Mesodermal cell (in vitro differentiated cells): ENCODE data around the gene TDO2.
"Not testable (repeated sequence)": the region's sequence is repeated elsewhere in the genome, so short reads cannot be mapped to it uniquely, and the experiment has no call there.

Experiments
- H3K27ac ChIP-seq: 2 replicates; pipeline ENCODE4 v1.7.0; 2013; ENCODE audit warnings: mild to moderate bottlenecking, low read depth, low read length, moderate library complexity; ENCODE audit not compliant: severe bottlenecking
- H3K36me3 ChIP-seq: 2 replicates; pipeline ENCODE4 v1.7.1; 2013; ENCODE audit warnings: mild to moderate bottlenecking, low read length, moderate library complexity; ENCODE audit not compliant: control insufficient read depth, insufficient read depth
- H3K4me1 ChIP-seq: one replicate; pipeline ENCODE4 v1.7.1; 2013; ENCODE audit warnings: mild to moderate bottlenecking, low read length; ENCODE audit not compliant: insufficient read depth, control insufficient read depth, poor library complexity, severe bottlenecking
- H3K4me3 ChIP-seq: 2 replicates; pipeline ENCODE4 v1.7.0; 2013; ENCODE audit warnings: low read length, control low read depth, mild to moderate bottlenecking; ENCODE audit not compliant: insufficient read depth, poor library complexity, severe bottlenecking; ENCODE audit errors: extremely low read depth
- H3K9me3 ChIP-seq: 2 replicates; pipeline ENCODE4 v1.7.1; 2013; ENCODE audit warnings: mild to moderate bottlenecking, low read length, moderate library complexity; ENCODE audit not compliant: control insufficient read depth
- WGBS, 2 experiments: methylation state at CpG; one replicate each; pipeline ENCODE4 v1.1.5; 2013; ENCODE audit warnings: missing lambda C conversion rate in 2 of 2; ENCODE audit not compliant: insufficient coverage in 2 of 2; 5-methylcytosine and 5-hydroxymethylcytosine counted together

The TDO2 gene

DNA sequence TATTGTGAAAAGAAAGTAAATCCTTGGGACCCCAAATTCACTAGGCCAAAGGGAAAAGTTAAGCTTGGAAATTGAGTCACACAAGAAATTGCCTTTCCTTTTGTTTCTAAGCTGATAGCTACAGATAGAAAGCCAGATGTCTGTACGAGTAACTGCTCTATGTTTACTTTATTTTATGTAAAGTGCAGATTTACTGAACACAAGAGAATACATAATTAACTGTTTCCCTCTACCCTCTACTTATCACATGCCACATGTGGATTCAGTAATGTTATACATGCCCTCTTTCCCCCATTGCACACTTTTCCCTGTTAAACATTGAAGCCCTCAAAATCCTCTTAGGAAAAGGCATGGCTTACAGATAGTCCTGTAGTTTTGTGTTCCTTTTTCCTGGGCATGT lies 16.5 kb upstream of the TDO2 start:
- no CpG with 5 or more reads among the region's 1 CpG for WGBS, 2 experiments
- Histone ChIP-seq H3K27ac (no peak overlapping the region), H3K36me3 (no peaks in the 10 kb centered on the region), H3K9me3 (peaks cover 16% of the 10 kb centered on the region), H3K4me3 (no peak overlapping the region), H3K4me1 (no peaks in the 10 kb centered on the region)

DNA sequence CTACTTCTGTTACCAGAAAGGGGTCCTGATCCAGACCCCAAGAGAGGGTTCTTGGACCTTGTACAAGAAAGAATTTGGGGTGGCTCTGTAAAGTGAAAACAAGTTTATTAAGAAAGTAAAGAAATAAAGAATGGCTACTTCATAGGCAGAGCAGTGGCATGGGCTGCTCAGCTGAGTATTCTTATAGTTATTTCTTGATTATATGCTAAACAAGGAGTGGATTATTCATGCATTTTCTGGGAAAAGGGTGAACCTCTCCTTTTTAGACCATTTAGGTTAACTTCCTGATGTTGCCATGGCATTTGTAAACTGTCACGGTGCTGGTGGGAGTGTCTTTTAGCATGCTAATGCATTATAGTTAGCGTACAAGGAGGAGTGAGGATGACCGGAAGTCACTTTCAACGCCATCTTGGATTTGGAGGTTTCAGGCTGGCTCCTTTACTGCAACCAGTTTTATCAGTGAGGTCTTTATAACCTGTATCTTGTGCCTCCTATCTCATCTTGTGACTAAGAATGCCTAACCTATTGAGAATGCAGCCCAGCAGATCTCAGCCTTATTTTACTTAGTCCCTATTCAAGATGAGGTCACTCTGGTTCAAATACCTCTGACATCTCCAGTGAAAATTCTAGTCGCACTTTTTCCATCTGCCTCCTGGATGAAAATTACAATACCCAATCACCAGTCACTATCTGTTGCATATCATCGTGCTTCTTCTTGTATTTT lies 15.5 kb upstream of the TDO2 start:
- 0 to 61% methylated on average over 1 to 3 of the region's 6 CpGs for WGBS, 2 experiments
- no peaks in the 10 kb centered on the region for H3K4me1 ChIP-seq
- no peaks in the 10 kb centered on the region for H3K36me3 ChIP-seq
- no peak overlapping the region for H3K4me3 ChIP-seq
- H3K27ac ChIP-seq, result no peak overlapping the region
- peaks cover 16% of the 10 kb centered on the region for H3K9me3 ChIP-seq

DNA sequence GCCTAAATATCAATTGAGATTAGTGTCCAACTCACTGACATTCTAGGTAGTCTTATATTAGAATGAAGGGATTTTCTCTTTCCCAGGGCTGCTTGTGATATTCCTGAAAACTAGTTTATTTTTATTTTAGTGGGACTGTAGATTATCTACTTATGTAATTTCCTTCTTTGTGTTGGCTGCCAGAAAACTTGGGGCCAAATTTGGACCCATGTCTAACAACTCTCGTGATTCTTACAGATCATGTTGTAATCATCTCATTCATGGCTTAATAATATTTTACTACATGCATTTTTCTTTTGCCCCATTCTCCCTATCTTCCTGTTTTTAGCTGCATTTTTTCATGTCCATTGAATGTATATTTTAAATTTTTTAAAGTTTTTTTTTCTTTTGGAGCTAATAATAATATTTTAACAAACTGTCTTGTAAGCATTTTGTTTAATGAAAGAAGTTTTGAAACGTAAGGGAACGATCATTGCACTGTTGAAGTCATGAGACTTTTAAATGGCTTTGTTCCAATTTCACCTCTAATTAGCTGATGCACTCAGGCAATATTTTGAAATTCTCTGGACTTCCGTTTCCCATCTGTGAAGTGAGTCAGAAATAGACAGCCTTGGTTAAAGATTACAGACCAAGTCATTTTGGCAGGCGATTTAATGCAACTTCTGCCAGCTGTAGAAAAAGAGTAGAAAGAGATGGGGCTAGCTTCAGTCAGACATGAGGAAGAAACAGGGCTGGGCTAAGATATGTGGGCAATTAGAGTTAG lies 14.3 kb upstream of the TDO2 start:
- Histone ChIP-seq H3K27ac (no peak overlapping the region), H3K4me3 (no peak overlapping the region), H3K9me3 (peaks cover 9% of the 10 kb centered on the region), H3K4me1 (no peaks in the 10 kb centered on the region), H3K36me3 (no peaks in the 10 kb centered on the region)
- 64 to 73% methylated on average over 2 to 4 of the region's 5 CpGs for WGBS, 2 experiments

DNA sequence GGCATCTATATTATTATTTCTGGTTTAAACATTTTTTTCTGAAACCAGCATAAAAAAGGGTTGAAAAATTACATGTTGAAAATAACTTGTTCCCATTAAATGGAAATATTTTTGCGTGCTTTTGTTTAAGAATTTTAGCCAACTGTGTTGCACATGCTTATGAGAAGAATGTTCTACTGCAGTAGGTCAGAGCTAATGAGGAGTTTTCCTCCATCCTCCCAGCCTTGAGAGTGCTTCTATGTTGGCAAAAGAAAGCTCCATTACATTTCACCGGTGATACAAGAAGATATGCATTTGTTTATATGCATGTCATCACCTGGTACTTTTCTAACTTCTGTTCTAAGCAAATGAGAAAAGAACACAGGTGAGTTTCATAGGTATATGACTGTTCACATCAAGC lies 13.6 kb upstream of the TDO2 start:
- no peaks in the 10 kb centered on the region for H3K36me3 ChIP-seq
- no peak overlapping the region for H3K27ac ChIP-seq
- 100% methylated on average over 1 of the region's 2 CpGs; no CpG with 5 or more reads in 1 of the 2 experiments for WGBS, 2 experiments
- H3K4me3 ChIP-seq, result no peak overlapping the region
- peaks cover 9% of the 10 kb centered on the region for H3K9me3 ChIP-seq
- no peaks in the 10 kb centered on the region for H3K4me1 ChIP-seq

DNA sequence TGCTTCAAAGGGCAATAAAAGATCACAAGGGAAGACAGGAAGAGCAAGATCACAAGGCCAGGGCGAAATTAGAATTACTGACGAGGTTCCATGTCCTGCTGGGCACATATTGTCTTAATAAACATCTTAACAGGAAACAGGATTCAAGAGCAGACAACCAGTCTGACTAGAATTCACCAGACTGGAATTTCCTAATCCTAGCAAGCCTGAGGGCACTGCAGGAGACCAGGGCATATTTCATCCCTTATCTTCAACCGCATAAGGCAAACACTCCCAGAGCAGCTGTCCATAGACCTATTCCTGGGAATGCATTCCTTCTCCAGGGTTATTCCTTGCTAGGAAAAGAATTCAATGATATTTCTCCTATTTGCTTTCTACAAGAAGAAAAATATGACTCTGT lies 12.4 kb upstream of the TDO2 start:
- Histone ChIP-seq H3K36me3 (no peaks in the 10 kb centered on the region), H3K9me3 (peaks cover 9% of the 10 kb centered on the region), H3K4me1 (no peaks in the 10 kb centered on the region), H3K4me3 (no peak overlapping the region), H3K27ac (no peak overlapping the region)
- WGBS, 2 experiments, result 100% methylated on average over 1 of the region's 3 CpGs

DNA sequence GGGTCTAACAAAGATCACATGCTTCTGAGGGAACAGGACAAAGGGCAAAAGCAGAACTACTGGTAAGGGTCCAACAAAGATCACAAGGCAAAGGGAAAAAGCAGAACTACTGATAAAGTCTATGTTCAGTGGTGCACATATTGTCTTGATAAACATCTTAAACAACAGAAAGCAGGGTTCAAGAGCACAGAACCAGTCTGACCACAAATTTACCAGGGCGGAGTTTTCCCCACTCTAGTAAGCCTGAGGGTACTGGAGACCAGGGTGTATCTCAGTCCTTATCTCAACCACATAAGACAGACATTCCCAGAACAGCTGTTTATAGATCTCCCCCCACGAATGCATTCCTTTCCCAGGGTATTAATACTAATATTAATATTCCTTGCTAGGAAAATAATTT lies 5.1 kb upstream of the TDO2 start:
- not testable (repeated sequence) for H3K36me3 ChIP-seq, H3K4me3 ChIP-seq, H3K27ac ChIP-seq, H3K9me3 ChIP-seq, H3K4me1 ChIP-seq
- 100% methylated on average over 1 of the region's 2 CpGs; no CpG with 5 or more reads in 1 of the 2 experiments for WGBS, 2 experiments

DNA sequence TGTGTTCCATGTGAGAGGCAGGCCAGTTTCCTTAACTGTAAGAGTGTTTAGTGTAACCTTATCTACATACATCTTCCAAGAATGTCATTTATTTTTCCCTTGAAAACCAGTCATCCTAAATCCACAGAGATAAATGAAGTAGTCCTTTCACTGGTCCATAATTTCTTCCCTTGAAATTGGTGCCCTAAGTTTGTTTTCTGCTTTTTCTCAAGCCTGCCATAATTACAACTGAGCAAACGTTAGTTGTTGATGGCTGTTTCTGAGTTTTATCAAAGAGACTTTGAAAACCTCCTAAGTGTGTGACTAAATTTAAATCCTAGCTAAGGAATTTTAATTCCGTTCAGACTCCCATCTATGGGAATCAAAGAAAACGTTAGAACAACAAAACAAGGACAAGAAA lies 3.6 kb upstream of the TDO2 start:
- WGBS, 2 experiments, result no CpG with 5 or more reads among the region's 3 CpGs
- peak overlapping the region; percentile 80 for H3K27ac ChIP-seq
- no peak overlapping the region for H3K4me3 ChIP-seq
- no peaks in the 10 kb centered on the region for H3K9me3 ChIP-seq
- no peaks in the 10 kb centered on the region for H3K36me3 ChIP-seq
- no peaks in the 10 kb centered on the region for H3K4me1 ChIP-seq

DNA sequence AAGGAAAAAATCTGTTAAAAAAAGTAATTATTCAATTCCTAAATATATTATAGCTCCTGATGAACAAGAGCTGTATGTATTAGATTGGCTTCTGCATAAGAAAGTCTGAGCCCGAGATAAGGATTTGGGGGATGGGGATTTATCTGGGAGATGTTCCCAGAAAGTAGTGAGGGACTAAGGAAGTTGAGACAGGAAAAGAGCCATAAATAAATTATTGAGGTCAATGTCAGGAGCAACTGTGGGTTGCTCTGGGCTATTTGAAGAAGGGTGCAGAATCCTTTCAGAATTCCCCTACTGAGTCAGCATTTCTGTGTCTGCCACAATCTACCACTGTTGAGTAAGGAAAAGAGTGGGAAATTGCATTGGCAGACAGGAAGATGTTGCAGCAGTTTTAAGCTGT lies 3.1 kb upstream of the TDO2 start:
- WGBS, 2 experiments, result 71 to 75% methylated on average over 1 of the region's 1 CpG
- Histone ChIP-seq H3K9me3 (no peaks in the 10 kb centered on the region), H3K27ac (peak overlapping the region; percentile 80)

DNA sequence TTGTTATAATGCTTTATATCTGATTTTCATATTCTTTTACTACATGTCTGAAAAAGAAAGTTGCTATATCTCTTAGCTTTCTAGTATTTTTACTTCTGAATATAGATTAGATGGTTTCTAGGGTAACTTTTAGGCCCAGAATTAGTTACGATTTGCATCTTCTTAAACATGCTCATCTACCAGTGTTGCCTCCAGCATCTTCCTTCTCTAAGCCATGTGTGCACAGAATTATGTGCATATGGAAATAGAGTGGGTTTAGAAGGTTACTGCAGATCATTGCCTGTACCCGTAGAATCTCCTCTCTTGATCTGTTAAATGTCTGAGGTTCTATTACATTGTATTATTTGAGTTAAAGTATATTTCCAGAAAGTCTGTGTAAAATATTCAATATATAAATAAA lies 2.5 kb upstream of the TDO2 start:
- no CpG with 5 or more reads among the region's 2 CpGs for WGBS, 2 experiments
- Histone ChIP-seq H3K36me3 (no peaks in the 10 kb centered on the region), H3K27ac (no peak overlapping the region), H3K4me3 (no peak overlapping the region), H3K9me3 (no peaks in the 10 kb centered on the region), H3K4me1 (no peaks in the 10 kb centered on the region)

More for the DNA sequence above, 3.1 kb upstream of the TDO2 start:
- Histone ChIP-seq H3K36me3 (no peaks in the 10 kb centered on the region), H3K4me3 (no peak overlapping the region), H3K4me1 (no peaks in the 10 kb centered on the region)

DNA sequence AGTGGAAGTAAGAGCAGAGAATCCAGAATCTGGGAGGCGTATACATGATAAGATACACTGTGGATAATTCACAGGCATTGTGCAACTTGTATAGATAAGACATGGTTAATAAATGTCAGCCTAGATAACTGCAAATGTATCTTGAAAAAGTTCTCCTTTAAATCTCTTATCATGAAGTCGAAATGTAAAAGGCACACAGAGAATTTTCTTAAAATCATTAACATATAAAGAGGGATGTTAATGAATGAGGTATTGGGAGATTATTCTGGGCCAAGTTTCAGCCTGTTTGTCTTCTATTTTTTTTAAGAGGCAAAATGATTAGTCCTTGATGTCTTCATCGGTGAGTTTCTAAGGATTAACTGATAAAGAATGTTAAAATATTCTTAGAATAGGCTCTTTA lies 835 bp downstream of the TDO2 start:
- no peak overlapping the region for H3K4me3 ChIP-seq
- H3K36me3 ChIP-seq, result no peaks in the 10 kb centered on the region
- no peaks in the 10 kb centered on the region for H3K9me3 ChIP-seq
- H3K27ac ChIP-seq, result no peak overlapping the region
- H3K4me1 ChIP-seq, result no peaks in the 10 kb centered on the region
- 100% methylated on average over 1 of the region's 3 CpGs for WGBS, 2 experiments
